Measurements from ENCODE around the gene SLC13A2.
"Not testable (repeated sequence)": the region's sequence is repeated elsewhere in the genome, so short reads cannot be mapped to it uniquely, and the experiment has no call there.

The SLC13A2 gene

DNA sequence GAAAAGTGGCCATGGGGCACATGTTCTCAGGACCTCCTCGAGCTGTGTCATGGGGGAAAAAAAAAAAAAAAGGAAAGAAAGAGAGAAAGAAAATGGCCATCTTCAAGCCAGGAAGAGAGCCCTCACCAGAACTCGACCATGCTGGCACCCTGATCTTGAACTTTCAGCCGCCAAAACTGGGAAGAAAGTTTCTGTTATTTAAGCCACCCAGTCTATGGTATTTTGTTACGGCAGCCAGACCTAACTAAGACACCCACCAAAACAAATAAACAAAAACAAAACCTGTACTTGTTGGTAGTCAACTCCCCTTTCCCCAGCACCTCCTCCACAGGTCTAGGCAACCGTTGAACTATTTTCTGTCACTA, 26.1 kb upstream of the SLC13A2 start:
- no peak overlapping the region for H3K27ac ChIP-seq (ENCODE audit: insufficient read depth, low read length, poor library complexity, severe bottlenecking)
- no peaks in the 10 kb centered on the region for H3K27me3 ChIP-seq (replicated peaks; ENCODE audit: control insufficient read depth, insufficient read depth, low read length, poor library complexity, severe bottlenecking)
- DNase-seq = no peak

GRCh38 chr17:28449859-28450258, 23.6 kb upstream of the SLC13A2 start:
- no peak for DNase-seq
- no peak overlapping the region for H3K27ac ChIP-seq (ENCODE audit: insufficient read depth, low read length, poor library complexity, severe bottlenecking)
- no peaks in the 10 kb centered on the region for H3K36me3 ChIP-seq (ENCODE audit: control insufficient read depth, insufficient read depth, low read length)
- no peaks in the 10 kb centered on the region for H3K4me1 ChIP-seq (ENCODE audit: control insufficient read depth, insufficient read depth, low read length, poor library complexity, severe bottlenecking)
- H3K27me3 ChIP-seq (replicated peaks; ENCODE audit: control insufficient read depth, insufficient read depth, low read length, poor library complexity, severe bottlenecking) = no peaks in the 10 kb centered on the region
- no peaks in the 10 kb centered on the region for H3K9me3 ChIP-seq (ENCODE audit: control insufficient read depth, low read length)
- H3K4me3 ChIP-seq (ENCODE audit: insufficient read depth, low read depth, low read length, poor library complexity, severe bottlenecking) = no peak overlapping the region

More for the DNA sequence above, 26.1 kb upstream of the SLC13A2 start:
- Histone ChIP-seq H3K9me3 (ENCODE audit: control insufficient read depth, low read length) (no peaks in the 10 kb centered on the region), H3K36me3 (ENCODE audit: control insufficient read depth, insufficient read depth, low read length) (no peaks in the 10 kb centered on the region), H3K4me1 (ENCODE audit: control insufficient read depth, insufficient read depth, low read length, poor library complexity, severe bottlenecking) (no peaks in the 10 kb centered on the region), H3K4me3 (ENCODE audit: insufficient read depth, low read depth, low read length, poor library complexity, severe bottlenecking) (no peak overlapping the region)

GRCh38 chr17:28457890-28458289, 15.6 kb upstream of the SLC13A2 start:
- Histone ChIP-seq H3K9me3 (ENCODE audit: control insufficient read depth, low read length) (no peaks in the 10 kb centered on the region), H3K36me3 (ENCODE audit: control insufficient read depth, insufficient read depth, low read length) (no peaks in the 10 kb centered on the region), H3K4me3 (ENCODE audit: insufficient read depth, low read depth, low read length, poor library complexity, severe bottlenecking) (no peak overlapping the region), H3K27ac (ENCODE audit: insufficient read depth, low read length, poor library complexity, severe bottlenecking) (no peak overlapping the region), H3K27me3 (replicated peaks; ENCODE audit: control insufficient read depth, insufficient read depth, low read length, poor library complexity, severe bottlenecking) (no peaks in the 10 kb centered on the region), H3K4me1 (ENCODE audit: control insufficient read depth, insufficient read depth, low read length, poor library complexity, severe bottlenecking) (no peaks in the 10 kb centered on the region)
- DNase-seq = no peak

DNA sequence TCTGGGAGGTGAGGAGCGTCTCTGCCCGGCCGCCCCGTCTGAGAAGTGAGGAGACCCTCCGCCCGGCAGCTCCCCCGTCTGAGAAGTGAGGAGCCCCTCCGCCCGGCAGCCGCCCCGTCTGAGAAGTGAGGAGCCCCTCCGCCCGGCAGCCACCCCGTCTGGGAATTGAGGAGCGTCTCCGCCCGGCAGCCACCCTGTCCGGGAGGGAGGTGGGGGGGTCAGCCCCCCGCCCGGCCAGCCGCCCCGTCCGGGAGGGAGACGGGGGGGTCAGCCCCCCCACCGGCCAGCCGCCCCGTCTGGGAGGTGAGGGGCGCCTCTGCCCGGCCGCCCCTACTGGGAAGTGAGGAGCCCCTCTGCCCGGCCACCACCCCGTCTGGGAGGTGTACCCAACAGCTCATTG, 14.6 kb upstream of the SLC13A2 start:
- H3K36me3 ChIP-seq (ENCODE audit: control insufficient read depth, insufficient read depth, low read length); H3K9me3 ChIP-seq (ENCODE audit: control insufficient read depth, low read length); H3K27ac ChIP-seq (ENCODE audit: insufficient read depth, low read length, poor library complexity, severe bottlenecking); DNase-seq; H3K4me1 ChIP-seq (ENCODE audit: control insufficient read depth, insufficient read depth, low read length, poor library complexity, severe bottlenecking); H3K27me3 ChIP-seq (replicated peaks; ENCODE audit: control insufficient read depth, insufficient read depth, low read length, poor library complexity, severe bottlenecking); H3K4me3 ChIP-seq (ENCODE audit: insufficient read depth, low read depth, low read length, poor library complexity, severe bottlenecking): not testable (repeated sequence)

- no peaks in the 10 kb centered on the region for H3K9me3 ChIP-seq (ENCODE audit: control insufficient read depth, low read length)
- no peaks in the 10 kb centered on the region for H3K36me3 ChIP-seq (ENCODE audit: control insufficient read depth, insufficient read depth, low read length)
- DNase-seq = no peak
- H3K27ac ChIP-seq (ENCODE audit: insufficient read depth, low read length, poor library complexity, severe bottlenecking) = no peak overlapping the region
- H3K27me3 ChIP-seq (replicated peaks; ENCODE audit: control insufficient read depth, insufficient read depth, low read length, poor library complexity, severe bottlenecking) = no peaks in the 10 kb centered on the region
- no peaks in the 10 kb centered on the region for H3K4me1 ChIP-seq (ENCODE audit: control insufficient read depth, insufficient read depth, low read length, poor library complexity, severe bottlenecking)
- H3K4me3 ChIP-seq (ENCODE audit: insufficient read depth, low read depth, low read length, poor library complexity, severe bottlenecking) = no peak overlapping the region
These were observed 12.5 kb upstream of the SLC13A2 start for GRCh38 chr17:28460901-28461300.

- no peak overlapping the region for H3K4me3 ChIP-seq (ENCODE audit: insufficient read depth, low read depth, low read length, poor library complexity, severe bottlenecking)
- H3K4me1 ChIP-seq (ENCODE audit: control insufficient read depth, insufficient read depth, low read length, poor library complexity, severe bottlenecking) = no peaks in the 10 kb centered on the region
- H3K27me3 ChIP-seq (replicated peaks; ENCODE audit: control insufficient read depth, insufficient read depth, low read length, poor library complexity, severe bottlenecking) = no peaks in the 10 kb centered on the region
- H3K9me3 ChIP-seq (ENCODE audit: control insufficient read depth, low read length) = no peaks in the 10 kb centered on the region
- H3K36me3 ChIP-seq (ENCODE audit: control insufficient read depth, insufficient read depth, low read length) = no peaks in the 10 kb centered on the region
- no peak for DNase-seq
- no peak overlapping the region for H3K27ac ChIP-seq (ENCODE audit: insufficient read depth, low read length, poor library complexity, severe bottlenecking)
These were observed 7.4 kb upstream of the SLC13A2 start for GRCh38 chr17:28466001-28466400.

GRCh38 chr17:28466521-28467048, 6.9 kb upstream of the SLC13A2 start:
- no peak overlapping the region for H3K27ac ChIP-seq (ENCODE audit: insufficient read depth, low read length, poor library complexity, severe bottlenecking)
- no peaks in the 10 kb centered on the region for H3K36me3 ChIP-seq (ENCODE audit: control insufficient read depth, insufficient read depth, low read length)
- H3K27me3 ChIP-seq (replicated peaks; ENCODE audit: control insufficient read depth, insufficient read depth, low read length, poor library complexity, severe bottlenecking) = no peaks in the 10 kb centered on the region
- H3K4me1 ChIP-seq (ENCODE audit: control insufficient read depth, insufficient read depth, low read length, poor library complexity, severe bottlenecking) = no peaks in the 10 kb centered on the region
- no peak for DNase-seq
- no peaks in the 10 kb centered on the region for H3K9me3 ChIP-seq (ENCODE audit: control insufficient read depth, low read length)
- H3K4me3 ChIP-seq (ENCODE audit: insufficient read depth, low read depth, low read length, poor library complexity, severe bottlenecking) = no peak overlapping the region

- Histone ChIP-seq H3K36me3 (ENCODE audit: control insufficient read depth, insufficient read depth, low read length) (no peaks in the 10 kb centered on the region), H3K27me3 (replicated peaks; ENCODE audit: control insufficient read depth, insufficient read depth, low read length, poor library complexity, severe bottlenecking) (no peaks in the 10 kb centered on the region), H3K27ac (ENCODE audit: insufficient read depth, low read length, poor library complexity, severe bottlenecking) (no peak overlapping the region), H3K4me3 (ENCODE audit: insufficient read depth, low read depth, low read length, poor library complexity, severe bottlenecking) (no peak overlapping the region), H3K4me1 (ENCODE audit: control insufficient read depth, insufficient read depth, low read length, poor library complexity, severe bottlenecking) (no peaks in the 10 kb centered on the region), H3K9me3 (ENCODE audit: control insufficient read depth, low read length) (no peaks in the 10 kb centered on the region)
- DNase-seq = no peak
These were observed 5.9 kb upstream of the SLC13A2 start for GRCh38 chr17:28467456-28468025.

- not testable (repeated sequence) for H3K27ac ChIP-seq (ENCODE audit: insufficient read depth, low read length, poor library complexity, severe bottlenecking); H3K27me3 ChIP-seq (replicated peaks; ENCODE audit: control insufficient read depth, insufficient read depth, low read length, poor library complexity, severe bottlenecking); H3K9me3 ChIP-seq (ENCODE audit: control insufficient read depth, low read length); H3K4me3 ChIP-seq (ENCODE audit: insufficient read depth, low read depth, low read length, poor library complexity, severe bottlenecking); H3K36me3 ChIP-seq (ENCODE audit: control insufficient read depth, insufficient read depth, low read length); DNase-seq; H3K4me1 ChIP-seq (ENCODE audit: control insufficient read depth, insufficient read depth, low read length, poor library complexity, severe bottlenecking)
These were observed 5.3 kb upstream of the SLC13A2 start for GRCh38 chr17:28468033-28468735.

DNA sequence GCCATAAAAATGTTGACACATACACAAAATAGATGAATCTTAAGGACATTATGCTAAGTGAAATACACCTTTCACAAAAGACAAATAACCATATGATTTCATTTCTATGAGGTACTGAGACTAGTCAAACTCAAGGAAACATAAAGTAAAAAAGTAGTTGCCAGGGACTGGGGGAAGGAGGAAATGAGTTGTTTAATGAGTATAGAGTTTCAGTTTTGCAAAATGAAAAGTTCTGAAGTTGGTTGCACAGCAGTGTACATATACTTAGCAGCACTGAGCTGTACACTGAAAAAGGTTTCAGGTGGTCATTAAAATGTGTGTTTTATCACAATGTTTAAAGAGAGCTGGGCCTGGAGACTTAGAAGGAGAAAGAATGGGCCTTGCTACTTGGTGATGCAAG, 4.7 kb upstream of the SLC13A2 start:
- Histone ChIP-seq H3K27ac (ENCODE audit: insufficient read depth, low read length, poor library complexity, severe bottlenecking) (no peak overlapping the region), H3K36me3 (ENCODE audit: control insufficient read depth, insufficient read depth, low read length) (no peaks in the 10 kb centered on the region), H3K9me3 (ENCODE audit: control insufficient read depth, low read length) (no peaks in the 10 kb centered on the region), H3K4me3 (ENCODE audit: insufficient read depth, low read depth, low read length, poor library complexity, severe bottlenecking) (no peak overlapping the region), H3K27me3 (replicated peaks; ENCODE audit: control insufficient read depth, insufficient read depth, low read length, poor library complexity, severe bottlenecking) (no peaks in the 10 kb centered on the region), H3K4me1 (ENCODE audit: control insufficient read depth, insufficient read depth, low read length, poor library complexity, severe bottlenecking) (no peaks in the 10 kb centered on the region)
- DNase-seq = no peak
